BJ (cell line): Measurements from ENCODE around the gene EDA. TPM values are rescaled to one million over a fixed set of nuclear protein-coding genes. Genes with fewer than 3 reads are reported as not detected.

Experiments
- CTCF ChIA-PET: fragments of 350-600 bp; formaldehyde crosslinking; extraction: SDS; loops from one replicate; lab custom pipeline; 2021; ENCODE audit warnings: antibody characterized with exemption, inconsistent platforms; lab: Yijun Ruan, JAX
- POLR2A ChIA-PET: fragments of 300-600 bp; sonication (Branson Sonifier 250); formaldehyde crosslinking; extraction: SDS; loops from one replicate; lab custom pipeline; 2021; ENCODE audit warnings: antibody characterized with exemption; lab: Charles Lee
- DNase-seq: peaks from one replicate; pipeline ENCODE4 v3.0.0-alpha.2; 2011; ENCODE audit warnings: low read depth
- H3K27me3 ChIP-seq: 2 replicates; pipeline ENCODE4 v1.6.0; 2011; ENCODE audit warnings: low read length; ENCODE audit not compliant: control insufficient read depth, insufficient read depth
- H3K36me3 ChIP-seq: 2 replicates; pipeline ENCODE4 v1.5.1; 2011; ENCODE audit warnings: low read length; ENCODE audit not compliant: control insufficient read depth, insufficient read depth
- H3K4me3 ChIP-seq: 2 replicates; pipeline ENCODE4 v1.5.1; 2011; ENCODE audit warnings: low read depth, mild to moderate bottlenecking, control low read depth, low read length
- CTCF ChIP-seq: IDR thresholded peaks from 2 replicates; pipeline ENCODE4 v1.5.1; 2011; ENCODE audit warnings: low read depth, mild to moderate bottlenecking, control low read depth, inconsistent platforms, low read length, moderate library complexity; ENCODE audit not compliant: insufficient read depth
- polyA minus RNA-seq: library from RNA; depleted of rRNA, polyadenylated mRNA; stranded (reverse); fragments of >200 nt; gene quantifications from 2 replicates; pipeline ENCODE4 v1.2.3, GENCODE V29; 2011; rRNA and poly(A)+ RNA removed
- polyA plus RNA-seq: library from polyadenylated mRNA; depleted of rRNA; stranded (reverse); fragments of >200 nt; gene quantifications from 2 replicates; pipeline ENCODE4 v1.2.3, GENCODE V29; 2011; rRNA removed

The EDA gene
- polyA plus RNA-seq (0.06 and 0.09 TPM in 2 replicates), polyA minus RNA-seq (0.15 and 0.19 TPM in 2 replicates)

GRCh38 chrX:69615779-69616456 lies at the start of gene EDA:
TSS of gene EDA (plus strand) at chrX:69616113.
- Histone ChIP-seq H3K4me3 (peak within 1 kb of the TSS; percentile 43), H3K36me3 (no peaks in the 10 kb centered on the region), H3K27me3 (peaks cover 6% of the 10 kb centered on the region)
- CTCF ChIA-PET, result interaction anchor here (1.4 to 1.5 kb wide), 2 partner anchors 11 to 77 kb away, joined by 3 read pairs; no protein-coding TSS in a partner anchor
- DNase-seq, result no peak
- no peak for TF ChIP-seq CTCF
- POLR2A ChIA-PET, result no interaction called here

- TF ChIP-seq CTCF, result no peak
- no peaks in the 10 kb centered on the region for H3K27me3 ChIP-seq
- DNase-seq, result no peak
- CTCF ChIA-PET, result interaction anchor here (0.6 kb wide), 1 partner anchor 12 kb away, joined by 3 read pairs; no protein-coding TSS in a partner anchor
- H3K4me3 ChIP-seq, result no peak overlapping the region
- POLR2A ChIA-PET, result no interaction called here
- H3K36me3 ChIP-seq, result no peaks in the 10 kb centered on the region
Observed at GRCh38 chrX:69568828-69569227, 47.1 kb upstream of the EDA start.

GRCh38 chrX:69597399-69597798 lies 18.5 kb upstream of the EDA start:
- TF ChIP-seq CTCF, result no peak
- no peak overlapping the region for H3K4me3 ChIP-seq
- POLR2A ChIA-PET, result no interaction called here
- DNase-seq, result no peak
- no peaks in the 10 kb centered on the region for H3K36me3 ChIP-seq
- no peaks in the 10 kb centered on the region for H3K27me3 ChIP-seq
- CTCF ChIA-PET, result no interaction called here

- no peak for TF ChIP-seq CTCF
- POLR2A ChIA-PET, result no interaction called here
- no peak overlapping the region for H3K4me3 ChIP-seq
- DNase-seq, result no peak
- no peaks in the 10 kb centered on the region for H3K36me3 ChIP-seq
- CTCF ChIA-PET, result no interaction called here
- no peaks in the 10 kb centered on the region for H3K27me3 ChIP-seq
Observed at GRCh38 chrX:69600182-69600581, 15.7 kb upstream of the EDA start.

- Histone ChIP-seq H3K27me3 (no peaks in the 10 kb centered on the region), H3K4me3 (no peak overlapping the region), H3K36me3 (no peaks in the 10 kb centered on the region)
- no peak for DNase-seq
- no peak for TF ChIP-seq CTCF
- ChIA-PET POLR2A (no interaction called here), CTCF (interaction anchor here (0.8 to 1.5 kb wide), 2 partner anchors 11 to 430 kb away, joined by 3 read pairs; no protein-coding TSS in a partner anchor)
Observed at GRCh38 chrX:69603566-69604194, 12.2 kb upstream of the EDA start.
